MCF 10A (cell line): ENCODE results near the gene P2RY4. TPM values are rescaled to one million over a fixed set of nuclear protein-coding genes. Genes with fewer than 3 reads are reported as not detected.

Experiments used
- BruUV-seq: library from RNA; stranded (reverse); fragments of 400-500 nt; replicated peaks from 2 replicates; lab custom pipeline; 2021; lab: Mats Ljungman, UMichigan
- CTCF ChIA-PET: fragments of 300-600 bp; sonication (Branson Sonifier 250); formaldehyde crosslinking; extraction: SDS; loops from one replicate; lab custom pipeline; 2021; ENCODE audit warnings: antibody characterized with exemption, inconsistent platforms; lab: Yijun Ruan, JAX
- POLR2A ChIA-PET: fragments of 300-600, 350-650 bp; sonication (Branson Sonifier 250); formaldehyde crosslinking; extraction: SDS; loops from one replicate; lab custom pipeline; 2020; ENCODE audit warnings: antibody characterized with exemption, inconsistent platforms; lab: Yijun Ruan, JAX
- DNase-seq: peaks from one replicate; pipeline ENCODE4 v3.0.0-alpha.2; 2018; ENCODE audit not compliant: unreplicated experiment
- H3K27ac Mint-ChIP-seq: one replicate; pipeline ENCODE4 v1.8.0; 2022; ENCODE audit warnings: mild to moderate bottlenecking, low read depth, mixed read lengths; ENCODE audit not compliant: unreplicated experiment
- H3K27me3 Mint-ChIP-seq: one replicate; pipeline ENCODE4 v1.8.0; 2022; ENCODE audit warnings: mixed read lengths; ENCODE audit not compliant: insufficient read depth, unreplicated experiment
- H3K36me3 Mint-ChIP-seq: one replicate; pipeline ENCODE4 v1.8.0; 2022; ENCODE audit warnings: mild to moderate bottlenecking, moderate library complexity, mixed read lengths; ENCODE audit not compliant: insufficient read depth, unreplicated experiment
- H3K4me1 Mint-ChIP-seq: one replicate; pipeline ENCODE4 v1.8.0; 2022; ENCODE audit warnings: mixed read lengths; ENCODE audit not compliant: insufficient read depth, unreplicated experiment
- H3K4me3 Mint-ChIP-seq: one replicate; pipeline ENCODE4 v1.8.0; 2022; ENCODE audit warnings: mild to moderate bottlenecking, moderate library complexity, mixed read lengths; ENCODE audit not compliant: unreplicated experiment
- H3K9me3 Mint-ChIP-seq: one replicate; pipeline ENCODE4 v1.8.0; 2022; ENCODE audit warnings: mixed read lengths; ENCODE audit not compliant: unreplicated experiment
- intact Hi-C: fragments of 100-400 bp; cut with micrococcal nuclease; formaldehyde crosslinking; loops from 2 replicates; pipeline ENCODE4 v1.14.1; 2022
- total RNA-seq: library from RNA; stranded (reverse); gene quantifications from 2 replicates; pipeline ENCODE4 v1.2.3, GENCODE V29; 2022
- TF ChIP-seq, protein P1 (sequence below): fragments of 200-600 bp; IDR thresholded peaks from one replicate; pipeline ENCODE4 v1.8.0; 2022; ENCODE audit warnings: antibody characterized with exemption, mild to moderate bottlenecking; ENCODE audit not compliant: unreplicated experiment

Gene P2RY4
- total RNA-seq, 1 experiment from 2014 or later = not detected

DNA sequence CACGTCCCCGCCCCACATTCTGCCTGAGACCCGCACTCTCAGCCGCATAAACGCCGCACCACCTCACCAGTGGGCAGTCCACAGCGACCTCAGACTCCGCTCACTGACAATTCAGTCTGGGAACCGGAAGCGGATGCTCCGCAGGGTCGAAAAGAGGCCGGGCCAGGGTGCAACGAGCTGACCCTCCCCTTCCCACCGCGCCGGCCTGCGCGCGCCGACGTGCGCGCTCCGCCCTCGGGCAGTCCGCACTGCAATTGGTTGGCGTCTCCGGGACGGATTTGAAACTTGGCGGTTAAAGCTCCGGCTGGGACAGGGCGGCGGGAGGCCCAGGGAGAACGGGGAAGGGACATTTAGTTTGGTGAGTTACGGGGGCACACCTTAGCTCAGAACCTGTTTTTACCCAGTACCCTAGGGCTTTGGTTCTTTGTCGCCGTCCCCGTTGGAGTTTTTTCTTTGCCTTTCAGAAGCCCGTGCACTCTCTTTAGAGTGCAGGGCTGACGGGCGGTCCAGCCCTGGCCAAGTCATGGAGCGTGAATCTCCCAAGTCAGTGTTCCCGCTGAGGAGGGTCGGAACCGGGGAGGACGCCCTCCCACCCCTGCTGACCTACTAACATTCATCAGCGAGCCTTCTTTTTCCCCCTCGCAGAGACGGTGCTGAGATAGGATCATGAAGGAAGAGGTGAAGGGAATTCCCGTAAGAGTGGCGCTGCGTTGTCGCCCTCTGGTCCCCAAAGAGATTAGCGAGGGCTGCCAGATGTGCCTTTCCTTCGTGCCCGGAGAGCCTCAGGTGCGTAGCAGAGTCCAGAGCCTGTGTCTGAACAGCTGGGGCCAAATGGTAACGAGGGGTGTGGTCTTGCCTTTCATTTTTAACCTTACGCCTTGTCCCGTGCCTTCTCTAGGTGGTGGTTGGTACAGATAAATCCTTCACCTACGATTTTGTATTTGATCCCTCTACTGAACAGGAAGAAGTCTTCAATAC lies 30.1 kb upstream of the P2RY4 start, which contains the start of the genes KIF4A and PDZD11:
KIF4A (plus strand) TSS at position 312 of the 978 bp plus-strand sequence; CDS start at position 667, 355 bp downstream.
PDZD11 (minus strand) TSS at position 135 of the 978 bp plus-strand sequence. CDS start 586 bp downstream, outside the sequence.
- Mint-ChIP-seq H3K27ac (peak within 1 kb of the TSS; percentile 53), H3K36me3 (peaks cover 15% of the 10 kb centered on the region), H3K27me3 (peaks cover 29% of the 10 kb centered on the region), H3K4me1 (peaks cover 6% of the 10 kb centered on the region), H3K9me3 (no peaks in the 10 kb centered on the region), H3K4me3 (peak within 1 kb of the TSS; percentile 84)
- TF ChIP-seq, protein P1, sequence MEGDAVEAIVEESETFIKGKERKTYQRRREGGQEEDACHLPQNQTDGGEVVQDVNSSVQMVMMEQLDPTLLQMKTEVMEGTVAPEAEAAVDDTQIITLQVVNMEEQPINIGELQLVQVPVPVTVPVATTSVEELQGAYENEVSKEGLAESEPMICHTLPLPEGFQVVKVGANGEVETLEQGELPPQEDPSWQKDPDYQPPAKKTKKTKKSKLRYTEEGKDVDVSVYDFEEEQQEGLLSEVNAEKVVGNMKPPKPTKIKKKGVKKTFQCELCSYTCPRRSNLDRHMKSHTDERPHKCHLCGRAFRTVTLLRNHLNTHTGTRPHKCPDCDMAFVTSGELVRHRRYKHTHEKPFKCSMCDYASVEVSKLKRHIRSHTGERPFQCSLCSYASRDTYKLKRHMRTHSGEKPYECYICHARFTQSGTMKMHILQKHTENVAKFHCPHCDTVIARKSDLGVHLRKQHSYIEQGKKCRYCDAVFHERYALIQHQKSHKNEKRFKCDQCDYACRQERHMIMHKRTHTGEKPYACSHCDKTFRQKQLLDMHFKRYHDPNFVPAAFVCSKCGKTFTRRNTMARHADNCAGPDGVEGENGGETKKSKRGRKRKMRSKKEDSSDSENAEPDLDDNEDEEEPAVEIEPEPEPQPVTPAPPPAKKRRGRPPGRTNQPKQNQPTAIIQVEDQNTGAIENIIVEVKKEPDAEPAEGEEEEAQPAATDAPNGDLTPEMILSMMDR = no peak
- intact Hi-C loops = loop anchor here (5.0 kb wide), 1 partner anchor 142 kb away; no protein-coding TSS in a partner anchor
- TSS peak; percentile 55 for BruUV-seq
- POLR2A ChIA-PET = interaction anchor here (0.6 to 1.9 kb wide), 9 partner anchors 9 to 187 kb away, joined by 3 to 14 read pairs (median 3); partner anchors contain the start of gene IGBP1
- CTCF ChIA-PET = interaction anchor here (0.8 to 2.4 kb wide), 4 partner anchors 12 to 690 kb away, joined by 3 to 5 read pairs (median 4); no protein-coding TSS in a partner anchor
- peak; percentile 77 for DNase-seq

DNA sequence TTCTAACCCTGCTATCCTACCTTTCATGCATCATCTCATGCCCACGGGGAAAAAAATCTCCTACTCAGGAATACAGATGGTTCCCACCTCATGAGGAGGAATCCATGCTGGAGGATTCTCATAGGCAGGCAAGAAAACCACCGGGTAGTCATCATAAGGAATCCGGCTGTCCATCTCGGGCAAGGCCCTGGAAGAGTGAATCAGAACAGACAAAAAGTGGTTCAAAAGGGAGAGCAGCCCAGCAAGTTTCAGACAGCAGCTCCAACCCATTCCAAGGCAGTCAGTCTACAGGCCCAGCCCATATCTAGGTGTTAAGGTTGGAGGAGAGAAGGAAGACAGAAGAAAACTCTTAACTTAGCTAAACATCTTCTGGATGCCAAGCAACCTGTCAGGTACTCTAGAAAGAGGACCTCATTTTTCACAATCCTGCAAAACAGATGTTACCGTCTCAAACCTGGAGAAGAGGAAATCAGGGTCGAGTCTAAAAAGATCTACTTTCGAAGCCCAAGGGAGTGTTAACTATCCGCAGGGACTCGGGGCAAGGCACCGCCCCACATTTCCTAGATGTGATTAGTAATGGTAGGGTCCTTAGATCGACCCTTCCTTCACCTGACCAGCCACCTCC lies 29.3 kb upstream of the P2RY4 start:
- intact Hi-C loops = no loop called here
- TF ChIP-seq, protein P1 = no peak
- peaks cover 15% of the 10 kb centered on the region for H3K36me3 Mint-ChIP-seq
- peaks cover 6% of the 10 kb centered on the region for H3K4me1 Mint-ChIP-seq
- BruUV-seq = TSS peak; percentile 58
- H3K27ac Mint-ChIP-seq = peak overlapping the region; percentile 53
- peak overlapping the region; percentile 84 for H3K4me3 Mint-ChIP-seq
- peaks cover 37% of the 10 kb centered on the region for H3K27me3 Mint-ChIP-seq
- no peaks in the 10 kb centered on the region for H3K9me3 Mint-ChIP-seq
- ChIA-PET CTCF (interaction anchor here (0.8 to 2.4 kb wide), 3 partner anchors 26 to 691 kb away, joined by 3 to 5 read pairs (median 4); no protein-coding TSS in a partner anchor), POLR2A (interaction anchor here (0.6 to 1.9 kb wide), 9 partner anchors 11 to 1240 kb away, joined by 3 to 14 read pairs (median 3); partner anchors contain the start of gene IGBP1)
- DNase-seq = no peak

DNA sequence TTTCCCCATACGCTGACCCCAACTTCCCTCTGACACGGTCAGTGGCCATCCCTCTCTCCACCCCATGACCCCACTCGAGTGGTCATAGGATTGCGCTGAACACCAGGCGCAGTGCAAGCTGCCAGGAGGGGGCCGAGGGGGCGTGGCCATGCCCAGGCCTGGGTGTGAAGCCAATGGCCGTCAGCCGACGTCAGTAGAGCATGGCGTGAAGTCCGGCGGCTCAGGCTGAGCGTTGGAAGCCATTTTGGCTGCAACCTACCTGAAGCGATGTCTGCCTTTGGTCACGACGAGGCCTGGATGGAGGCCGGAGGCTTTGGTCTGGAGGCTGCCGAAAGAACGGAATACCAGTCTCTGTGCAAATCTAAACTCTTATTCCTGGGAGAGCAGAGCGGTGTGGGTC lies 21.9 kb upstream of the P2RY4 start, which contains the start of gene RAB41:
RAB41 (plus strand) TSS at position 222 of the 400 bp plus-strand sequence; CDS start at position 268, 46 bp downstream.
- TF ChIP-seq, protein P1 = no peak
- no peaks in the 10 kb centered on the region for H3K9me3 Mint-ChIP-seq
- BruUV-seq = no TSS peak
- no peak within 1 kb of the TSS for H3K27ac Mint-ChIP-seq
- no peak within 1 kb of the TSS for H3K4me3 Mint-ChIP-seq
- DNase-seq = no peak
- peaks cover 51% of the 10 kb centered on the region for H3K27me3 Mint-ChIP-seq
- H3K4me1 Mint-ChIP-seq = no peaks in the 10 kb centered on the region
- intact Hi-C loops = no loop called here
- H3K36me3 Mint-ChIP-seq = peaks cover 8% of the 10 kb centered on the region
- ChIA-PET CTCF (no interaction called here), POLR2A (no interaction called here)
